Measurements from ENCODE around the gene SNAP29. TPM values are rescaled to one million over a fixed set of nuclear protein-coding genes. Genes with fewer than 3 reads are reported as not detected.

Gene SNAP29
- total and polyA plus RNA-seq, 9 of the 15 experiments (the other 6 are each of a cell fraction or from before 2014, with no cell fraction given) = 19.5 to 250 (median 75.9) TPM

DNA sequence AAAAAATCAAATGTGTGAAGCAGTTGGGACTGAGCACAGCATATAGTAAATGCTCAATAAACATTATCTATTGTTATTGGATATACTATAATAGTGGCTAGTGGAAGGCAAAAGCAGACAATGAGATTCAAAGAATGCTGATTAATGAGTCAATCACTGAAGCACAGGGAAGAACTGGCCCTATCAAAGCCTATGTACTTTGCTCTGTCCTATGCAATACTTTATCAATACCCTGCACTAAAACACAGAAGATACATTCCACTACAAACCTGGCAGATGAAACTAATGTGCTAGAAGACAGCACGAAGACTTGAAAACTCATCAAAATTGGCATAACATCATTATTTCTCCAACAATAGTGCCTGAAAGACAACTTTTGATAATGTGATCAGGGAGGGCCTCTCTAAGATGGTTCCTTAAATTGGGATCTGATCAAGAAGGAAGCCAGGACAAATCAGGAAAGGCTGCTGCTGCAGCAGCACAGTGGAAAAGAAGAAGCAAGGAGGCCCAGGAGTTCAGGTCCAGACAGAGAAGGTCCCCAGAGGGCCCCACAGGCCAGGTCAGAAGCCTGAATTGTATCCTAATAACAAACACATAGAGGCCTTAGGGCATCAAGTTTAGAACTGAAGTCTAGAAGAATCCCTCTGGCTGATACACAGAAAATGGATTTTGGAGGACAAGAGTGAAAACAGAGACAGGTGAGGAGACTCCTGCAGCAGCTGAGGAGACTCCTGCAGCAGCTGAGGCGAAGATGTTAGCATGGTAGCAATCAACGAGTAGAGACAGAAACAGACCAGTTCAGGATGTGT, 18.8 kb upstream of the SNAP29 start:
- no peak for FAIRE-seq
- Histone ChIP-seq H3K4me2 (ENCODE audit: insufficient read depth, low read length) (no peak overlapping the region), H3K4me3 (no peak overlapping the region), H3K79me2 (ENCODE audit: control insufficient read depth, insufficient read depth, low read length) (peaks cover 66% of the 10 kb centered on the region), H3K9me3 (replicated peaks; ENCODE audit: control insufficient read depth, insufficient read depth, low read depth, low read length) (no peaks in the 10 kb centered on the region), H3K27ac (ENCODE audit: extremely low read depth, low read depth, low read length) (no peak overlapping the region), H3K36me3 (ENCODE audit: control insufficient read depth, insufficient read depth, low read length) (no peaks in the 10 kb centered on the region), H4K20me1 (replicated peaks; ENCODE audit: control insufficient read depth, insufficient read depth, low read length) (peaks cover 33% of the 10 kb centered on the region), H3K27me3 (ENCODE audit: control insufficient read depth in 2 of 2, insufficient read depth in 2 of 2, low read length in 2 of 2) (no peaks in the 10 kb centered on the region; a peak in 1 of 5 replicates), H3K4me1 (replicated peaks in 1 of 2; ENCODE audit: control insufficient read depth in 2 of 2, insufficient read depth in 2 of 2, low read length in 2 of 2) (peaks cover 14 to 30% of the 10 kb centered on the region in 2 experiments), H2AFZ (ENCODE audit: low read depth, low read length) (no peak overlapping the region), H3K9me1 (ENCODE audit: control insufficient read depth, insufficient read depth, low read length) (no peaks in the 10 kb centered on the region), H3K9ac (ENCODE audit: insufficient read depth in 1 of 2, low read depth in 2 of 2, low read length in 2 of 2) (peak overlapping the region in 1 of 2 experiments; percentile 3; a peak in 1 of 4 replicates)
- no TSS peak for BruUV-seq (replicated peaks)
- 81% methylated on average over 3 of the region's 3 CpGs for WGBS (ENCODE audit: insufficient coverage, low coverage, missing lambda C conversion rate)
- intact Hi-C loops (cut with micrococcal nuclease) = loop anchor here (2.0 kb wide), 1 partner anchor 17 kb away; no protein-coding TSS in a partner anchor
- POLR2A ChIA-PET = interaction anchor here (0.6 to 9.2 kb wide), 9 partner anchors 8 to 85 kb away, joined by 3 to 93 read pairs (median 4); no protein-coding TSS in a partner anchor
- peak in 2 of 4 experiments; percentile 32 to 35 for DNase-seq (ENCODE audit: extremely low read depth in 1 of 4, low spot score in 3 of 4)
- peak; percentile 24 for ATAC-seq
- CTCF ChIA-PET (ENCODE audit: low intra/inter-chr PET ratio) = no interaction called here
- in situ Hi-C loops (cut with MboI) = no loop called here
- TF ChIP-seq EZH2 (IDR thresholded peaks at IDR 0.05; ENCODE audit: borderline replicate concordance, low read depth, low read length) = no peak
- no peak for TF ChIP-seq ZKSCAN8 (CRISPR knock-in tag; IDR thresholded peaks at IDR 0.05)
- no peak for TF ChIP-seq ZNF282 (CRISPR knock-in tag; IDR thresholded peaks at IDR 0.05)
- peak; percentile 36; the same call in 1 of the 2 replicates for TF ChIP-seq TEAD2 (tag; IDR thresholded peaks at IDR 0.05)
- 0 out of 2 replicates have a peak, but pooled peaks have one; percentile 29 for TF ChIP-seq CCAR2 (IDR thresholded peaks at IDR 0.05; ENCODE audit: low read depth, low read length)
- TF ChIP-seq KAT8 (IDR thresholded peaks at IDR 0.05; ENCODE audit: low read depth) = no peak
- TF ChIP-seq SIN3A (IDR thresholded peaks at IDR 0.05; ENCODE audit: borderline replicate concordance in 2 of 2, control insufficient read depth in 1 of 2, low read depth in 2 of 2, low read length in 2 of 2) = no peak
- TF ChIP-seq EGR1 (conservative IDR thresholded peaks at IDR 0.05) = no peak
- 0 out of 2 replicates have a peak, but pooled peaks have one; percentile 13 for TF ChIP-seq ZNF12 (CRISPR knock-in tag; IDR thresholded peaks at IDR 0.05)
- no peak for TF ChIP-seq MXI1 (IDR thresholded peaks at IDR 0.05; ENCODE audit: low read depth, low read length)
- TF ChIP-seq RNF2 (IDR thresholded peaks at IDR 0.05) = no peak
- TF ChIP-seq SREBF2 (CRISPR knock-in tag; IDR thresholded peaks at IDR 0.05) = no peak
- no peak for TF ChIP-seq PHTF2 (CRISPR knock-in tag; IDR thresholded peaks at IDR 0.05)
- TF ChIP-seq EP400 (IDR thresholded peaks at IDR 0.05) = no peak
- no peak for TF ChIP-seq BRCA1 (IDR thresholded peaks at IDR 0.05)
- TF ChIP-seq BRCA1 (CRISPR knock-in tag; IDR thresholded peaks at IDR 0.05) = no peak; the same call in 1 of the 2 replicates
- no peak for TF ChIP-seq ZZZ3 (IDR thresholded peaks at IDR 0.05)
- no peak for TF ChIP-seq TEAD4 (IDR thresholded peaks at IDR 0.05; ENCODE audit: low read length)
- no peak for TF ChIP-seq TEAD4 (CRISPR knock-in tag; IDR thresholded peaks at IDR 0.05; ENCODE audit: borderline replicate concordance)
- TF ChIP-seq RBM17 (IDR thresholded peaks at IDR 0.05; ENCODE audit: borderline replicate concordance, low read depth, low read length) = no peak
- TF ChIP-seq FIP1L1 (IDR thresholded peaks at IDR 0.05; ENCODE audit: low read depth, low read length, poor library complexity, severe bottlenecking) = no peak
- TF ChIP-seq ZNF347 (CRISPR knock-in tag; IDR thresholded peaks at IDR 0.05; ENCODE audit: low read depth) = no peak
- TF ChIP-seq, protein P1, sequence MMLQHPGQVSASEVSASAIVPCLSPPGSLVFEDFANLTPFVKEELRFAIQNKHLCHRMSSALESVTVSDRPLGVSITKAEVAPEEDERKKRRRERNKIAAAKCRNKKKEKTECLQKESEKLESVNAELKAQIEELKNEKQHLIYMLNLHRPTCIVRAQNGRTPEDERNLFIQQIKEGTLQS (IDR thresholded peaks at IDR 0.05) = no peak
- TF ChIP-seq, protein P1 (CRISPR knock-in tag; conservative IDR thresholded peaks at IDR 0.05) = 0 out of 2 replicates have a peak, but pooled peaks have one; percentile 17
- no peak for TF ChIP-seq EP300 (IDR thresholded peaks at IDR 0.05; ENCODE audit: low read length)
